HUES64 (cell line): Measurements from ENCODE around the gene RPA1. TPM values are rescaled to one million over a fixed set of nuclear protein-coding genes. Genes with fewer than 3 reads are reported as not detected.

Experiments used
- H3K27ac ChIP-seq: 2 replicates; pipeline ENCODE4 v1.7.0; 2013; ENCODE audit warnings: low read depth, low read length, inconsistent platforms
- H3K27me3 ChIP-seq: 2 replicates; pipeline ENCODE4 v1.6.1; 2013; ENCODE audit warnings: mild to moderate bottlenecking, low read length; ENCODE audit not compliant: insufficient read depth
- H3K36me3 ChIP-seq: 2 replicates; pipeline ENCODE4 v1.6.1; 2013; ENCODE audit warnings: mild to moderate bottlenecking, low read length; ENCODE audit not compliant: insufficient read depth
- H3K4me1 ChIP-seq: 2 replicates; pipeline ENCODE4 v1.6.1; 2013; ENCODE audit warnings: mild to moderate bottlenecking, low read length, moderate library complexity; ENCODE audit not compliant: insufficient read depth
- H3K4me3 ChIP-seq: 2 replicates; pipeline ENCODE4 v1.5.1; 2013; ENCODE audit warnings: mild to moderate bottlenecking, low read length, moderate library complexity
- H3K9ac ChIP-seq: 2 replicates; pipeline ENCODE4 v1.6.1; 2013; ENCODE audit warnings: mild to moderate bottlenecking, low read depth, low read length
- H3K9me3 ChIP-seq: 2 replicates; pipeline ENCODE4 v1.6.1; 2013; ENCODE audit warnings: low read depth, low read length; ENCODE audit not compliant: insufficient read depth
- WGBS: fragments of 150-250, 120-280 bp; methylation state at CpG from one replicate; pipeline ENCODE4 v1.1.7; 2013; ENCODE audit warnings: missing lambda C conversion rate; 5-methylcytosine and 5-hydroxymethylcytosine counted together
- polyA plus RNA-seq, 2 experiments: library from polyadenylated mRNA; stranded (reverse); fragments of 50-300 nt; gene quantifications; one replicate each; pipeline ENCODE4 v1.2.3, GENCODE V29; 2013

RPA1 gene
- 88.7 TPM for polyA plus RNA-seq (2013, experiment 1 of 2)
- 79.8 TPM for polyA plus RNA-seq (2013, experiment 2 of 2)

GRCh38 chr17:1829592-1830257 is at the start of gene RPA1, which contains the start of gene SMYD4:
Gene RPA1 (plus strand): TSS chr17:1830005. CDS start chr17:1830094, 89 bp downstream.
Gene SMYD4 (minus strand): TSS chr17:1829902. CDS start chr17:1827994, 1,908 bp downstream.
- Histone ChIP-seq H3K27ac (peak within 1 kb of the TSS; percentile 54), H3K36me3 (peaks cover 42% of the 10 kb centered on the region), H3K9me3 (no peaks in the 10 kb centered on the region), H3K4me3 (peak within 1 kb of the TSS; percentile 78), H3K9ac (peak within 1 kb of the TSS; percentile 80), H3K4me1 (0 out of 2 replicates have a peak, but pooled peaks cover 2% of the 10 kb centered on the region), H3K27me3 (no peaks in the 10 kb centered on the region)
- under 1% methylated on average over 83 of the region's 83 CpGs for WGBS

GRCh38 chr17:1782171-1782567 is 47.6 kb upstream of the RPA1 start:
- H3K27ac ChIP-seq = no peak overlapping the region
- no peaks in the 10 kb centered on the region for H3K9me3 ChIP-seq
- no peak overlapping the region for H3K4me3 ChIP-seq
- WGBS = 96% methylated on average over 6 of the region's 6 CpGs
- no peaks in the 10 kb centered on the region for H3K27me3 ChIP-seq
- no peak overlapping the region for H3K9ac ChIP-seq
- peaks cover 82% of the 10 kb centered on the region for H3K36me3 ChIP-seq
- H3K4me1 ChIP-seq = no peaks in the 10 kb centered on the region

- no peaks in the 10 kb centered on the region for H3K27me3 ChIP-seq
- no peak overlapping the region for H3K27ac ChIP-seq
- WGBS = 91% methylated on average over 19 of the region's 19 CpGs
- H3K9ac ChIP-seq = no peak overlapping the region
- no peak overlapping the region for H3K4me3 ChIP-seq
- no peaks in the 10 kb centered on the region for H3K9me3 ChIP-seq
- peaks cover 80% of the 10 kb centered on the region for H3K36me3 ChIP-seq
- H3K4me1 ChIP-seq = no peaks in the 10 kb centered on the region
Measured at GRCh38 chr17:1783271-1783670, 46.5 kb upstream of the RPA1 start.

- peaks cover 73% of the 10 kb centered on the region for H3K36me3 ChIP-seq
- no peak overlapping the region for H3K27ac ChIP-seq
- H3K4me1 ChIP-seq = no peaks in the 10 kb centered on the region
- no peaks in the 10 kb centered on the region for H3K27me3 ChIP-seq
- 85% methylated on average over 16 of the region's 16 CpGs for WGBS
- H3K4me3 ChIP-seq = no peak overlapping the region
- H3K9ac ChIP-seq = no peak overlapping the region
- no peaks in the 10 kb centered on the region for H3K9me3 ChIP-seq
Measured at GRCh38 chr17:1783834-1784611, 45.8 kb upstream of the RPA1 start.

GRCh38 chr17:1785930-1786329 is 43.9 kb upstream of the RPA1 start:
- no peak overlapping the region for H3K4me3 ChIP-seq
- H3K27ac ChIP-seq = no peak overlapping the region
- H3K27me3 ChIP-seq = no peaks in the 10 kb centered on the region
- H3K4me1 ChIP-seq = no peaks in the 10 kb centered on the region
- WGBS = 95% methylated on average over 4 of the region's 4 CpGs
- H3K9ac ChIP-seq = no peak overlapping the region
- no peaks in the 10 kb centered on the region for H3K9me3 ChIP-seq
- H3K36me3 ChIP-seq = peaks cover 61% of the 10 kb centered on the region

GRCh38 chr17:1786708-1787107 is 43.1 kb upstream of the RPA1 start:
- no peaks in the 10 kb centered on the region for H3K4me1 ChIP-seq
- no peak overlapping the region for H3K27ac ChIP-seq
- 97% methylated on average over 7 of the region's 7 CpGs for WGBS
- no peaks in the 10 kb centered on the region for H3K9me3 ChIP-seq
- H3K36me3 ChIP-seq = peaks cover 53% of the 10 kb centered on the region
- no peaks in the 10 kb centered on the region for H3K27me3 ChIP-seq
- H3K4me3 ChIP-seq = no peak overlapping the region
- no peak overlapping the region for H3K9ac ChIP-seq

GRCh38 chr17:1787301-1787902 is 42.4 kb upstream of the RPA1 start:
- Histone ChIP-seq H3K36me3 (peaks cover 48% of the 10 kb centered on the region), H3K4me1 (no peaks in the 10 kb centered on the region), H3K9me3 (no peaks in the 10 kb centered on the region), H3K27ac (no peak overlapping the region), H3K4me3 (no peak overlapping the region), H3K9ac (no peak overlapping the region), H3K27me3 (no peaks in the 10 kb centered on the region)
- 94% methylated on average over 16 of the region's 16 CpGs for WGBS

- WGBS = 75% methylated on average over 4 of the region's 5 CpGs
- no peak overlapping the region for H3K27ac ChIP-seq
Measured at GRCh38 chr17:1789936-1790335, 39.9 kb upstream of the RPA1 start.

GRCh38 chr17:1792495-1793446 is 37.0 kb upstream of the RPA1 start:
- Histone ChIP-seq H3K27me3 (no peaks in the 10 kb centered on the region), H3K27ac (no peak overlapping the region), H3K4me1 (no peaks in the 10 kb centered on the region), H3K9ac (no peak overlapping the region), H3K36me3 (peaks cover 21% of the 10 kb centered on the region), H3K4me3 (no peak overlapping the region), H3K9me3 (no peaks in the 10 kb centered on the region)
- 87% methylated on average over 23 of the region's 23 CpGs for WGBS

More at GRCh38 chr17:1789936-1790335, 39.9 kb upstream of the RPA1 start:
- Histone ChIP-seq H3K36me3 (peaks cover 35% of the 10 kb centered on the region), H3K4me1 (no peaks in the 10 kb centered on the region), H3K27me3 (no peaks in the 10 kb centered on the region), H3K9ac (no peak overlapping the region), H3K9me3 (no peaks in the 10 kb centered on the region), H3K4me3 (no peak overlapping the region)

- no peaks in the 10 kb centered on the region for H3K27me3 ChIP-seq
- peaks cover 25% of the 10 kb centered on the region for H3K36me3 ChIP-seq
- no peak overlapping the region for H3K27ac ChIP-seq
- no peaks in the 10 kb centered on the region for H3K4me1 ChIP-seq
- no peaks in the 10 kb centered on the region for H3K9me3 ChIP-seq
- WGBS = 94% methylated on average over 1 of the region's 1 CpG
- H3K4me3 ChIP-seq = no peak overlapping the region
- no peak overlapping the region for H3K9ac ChIP-seq
Measured at GRCh38 chr17:1793447-1793806, 36.4 kb upstream of the RPA1 start.
